Parathyroid adenoma (tissue), 2 donors: ENCODE data around the gene SHC1.

ENCODE experiments used
- H2AFZ ChIP-seq: fragments of 300-600 bp; sonication (generic); one replicate; pipeline ENCODE4 v1.7.0; 2017; ENCODE audit warnings: antibody characterized with exemption, mild to moderate bottlenecking
- H3K27ac ChIP-seq: fragments of 300-600 bp; sonication (generic); one replicate; pipeline ENCODE4 v1.7.0; 2017
- H3K27me3 ChIP-seq: fragments of 300-600 bp; sonication (generic); one replicate; pipeline ENCODE4 v1.7.0; 2017; ENCODE audit warnings: low read length; ENCODE audit not compliant: control insufficient read depth, insufficient read depth
- H3K36me3 ChIP-seq: fragments of 300-600 bp; sonication (generic); one replicate; pipeline ENCODE4 v1.7.0; 2017; ENCODE audit warnings: low read length; ENCODE audit not compliant: control insufficient read depth, insufficient read depth
- H3K4me1 ChIP-seq: fragments of 300-600 bp; sonication (generic); one replicate; pipeline ENCODE4 v1.7.0; 2017; ENCODE audit warnings: control low read depth
- H3K4me2 ChIP-seq: fragments of 300-600 bp; sonication (generic); one replicate; pipeline ENCODE4 v1.7.0; 2017; ENCODE audit warnings: low read length
- H3K4me3 ChIP-seq: fragments of 300-600 bp; sonication (generic); one replicate; pipeline ENCODE4 v1.7.0; 2017; ENCODE audit warnings: low read depth, low read length
- H3K79me2 ChIP-seq: fragments of 300-600 bp; sonication (generic); one replicate; pipeline ENCODE4 v1.7.0; 2017; ENCODE audit warnings: control low read depth
- H3K9ac ChIP-seq: fragments of 300-600 bp; sonication (generic); one replicate; pipeline ENCODE4 v1.7.0; 2017; ENCODE audit warnings: mild to moderate bottlenecking
- H3K9me3 ChIP-seq: fragments of 300-600 bp; sonication (generic); one replicate; pipeline ENCODE4 v1.7.0; 2017; ENCODE audit warnings: low read length; ENCODE audit not compliant: control insufficient read depth
- TF ChIP-seq, protein P1 (sequence below): fragments of 300-600 bp; sonication (generic); IDR thresholded peaks from one replicate; pipeline ENCODE4 v1.7.0; 2017; ENCODE audit warnings: antibody characterized with exemption, mild to moderate bottlenecking
- donor health status: primary hyperparathyroidism.

Gene SHC1

GRCh38 chr1:155011004-155011416, 40.5 kb upstream of the SHC1 start:
- H2AFZ ChIP-seq: no peak overlapping the region
- H3K4me1 ChIP-seq: peaks cover 15% of the 10 kb centered on the region
- H3K27me3 ChIP-seq: no peaks in the 10 kb centered on the region
- no peaks in the 10 kb centered on the region for H3K9me3 ChIP-seq
- no peak overlapping the region for H3K4me2 ChIP-seq
- peak overlapping the region; percentile 69 for H3K27ac ChIP-seq
- TF ChIP-seq, protein P1, sequence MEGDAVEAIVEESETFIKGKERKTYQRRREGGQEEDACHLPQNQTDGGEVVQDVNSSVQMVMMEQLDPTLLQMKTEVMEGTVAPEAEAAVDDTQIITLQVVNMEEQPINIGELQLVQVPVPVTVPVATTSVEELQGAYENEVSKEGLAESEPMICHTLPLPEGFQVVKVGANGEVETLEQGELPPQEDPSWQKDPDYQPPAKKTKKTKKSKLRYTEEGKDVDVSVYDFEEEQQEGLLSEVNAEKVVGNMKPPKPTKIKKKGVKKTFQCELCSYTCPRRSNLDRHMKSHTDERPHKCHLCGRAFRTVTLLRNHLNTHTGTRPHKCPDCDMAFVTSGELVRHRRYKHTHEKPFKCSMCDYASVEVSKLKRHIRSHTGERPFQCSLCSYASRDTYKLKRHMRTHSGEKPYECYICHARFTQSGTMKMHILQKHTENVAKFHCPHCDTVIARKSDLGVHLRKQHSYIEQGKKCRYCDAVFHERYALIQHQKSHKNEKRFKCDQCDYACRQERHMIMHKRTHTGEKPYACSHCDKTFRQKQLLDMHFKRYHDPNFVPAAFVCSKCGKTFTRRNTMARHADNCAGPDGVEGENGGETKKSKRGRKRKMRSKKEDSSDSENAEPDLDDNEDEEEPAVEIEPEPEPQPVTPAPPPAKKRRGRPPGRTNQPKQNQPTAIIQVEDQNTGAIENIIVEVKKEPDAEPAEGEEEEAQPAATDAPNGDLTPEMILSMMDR: no peak
- no peaks in the 10 kb centered on the region for H3K36me3 ChIP-seq
- H3K79me2 ChIP-seq: peaks cover 5% of the 10 kb centered on the region
- no peak overlapping the region for H3K9ac ChIP-seq
- no peak overlapping the region for H3K4me3 ChIP-seq

DNA sequence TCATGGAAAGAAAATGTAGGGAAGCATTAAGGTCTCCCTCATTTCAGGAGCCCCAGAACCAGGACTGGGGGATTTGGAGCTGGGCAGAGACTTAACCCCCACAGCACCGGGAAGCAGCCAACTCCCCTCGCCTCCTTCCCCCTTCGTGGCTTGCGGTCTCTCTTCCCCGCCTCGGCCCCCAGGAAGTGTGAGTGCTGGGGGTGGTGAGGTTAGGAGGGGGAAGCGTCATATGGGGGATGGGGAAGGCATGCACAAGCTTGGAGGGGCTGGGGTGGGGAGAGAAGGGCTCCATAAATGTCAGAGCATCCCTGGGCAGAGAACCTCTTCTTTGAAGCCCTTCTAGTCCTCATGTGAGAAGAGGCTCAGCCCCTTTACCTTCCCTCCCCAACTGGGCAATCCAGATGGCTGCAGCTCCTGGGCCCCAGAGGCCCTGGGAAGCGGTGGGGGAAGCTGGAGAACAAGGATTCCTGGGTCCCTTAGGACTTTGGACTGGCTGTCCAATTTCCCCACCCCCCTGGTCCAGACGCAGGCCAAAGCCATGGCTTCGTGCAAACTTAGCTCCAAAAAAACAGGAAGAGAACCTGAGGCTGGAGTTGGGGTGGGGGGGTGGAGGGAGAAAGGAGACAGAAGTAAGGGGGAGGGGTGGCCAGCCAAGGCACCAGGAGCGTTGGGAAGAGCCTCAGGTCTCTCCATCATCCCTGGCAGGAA, 39.8 kb upstream of the SHC1 start:
- TF ChIP-seq, protein P1: no peak
- peaks cover 15% of the 10 kb centered on the region for H3K4me1 ChIP-seq
- H3K9ac ChIP-seq: no peak overlapping the region
- H3K27ac ChIP-seq: no peak overlapping the region
- H3K27me3 ChIP-seq: no peaks in the 10 kb centered on the region
- no peak overlapping the region for H3K4me3 ChIP-seq
- peaks cover 5% of the 10 kb centered on the region for H3K79me2 ChIP-seq
- H3K36me3 ChIP-seq: no peaks in the 10 kb centered on the region
- H3K4me2 ChIP-seq: no peak overlapping the region
- no peak overlapping the region for H2AFZ ChIP-seq
- no peaks in the 10 kb centered on the region for H3K9me3 ChIP-seq

DNA sequence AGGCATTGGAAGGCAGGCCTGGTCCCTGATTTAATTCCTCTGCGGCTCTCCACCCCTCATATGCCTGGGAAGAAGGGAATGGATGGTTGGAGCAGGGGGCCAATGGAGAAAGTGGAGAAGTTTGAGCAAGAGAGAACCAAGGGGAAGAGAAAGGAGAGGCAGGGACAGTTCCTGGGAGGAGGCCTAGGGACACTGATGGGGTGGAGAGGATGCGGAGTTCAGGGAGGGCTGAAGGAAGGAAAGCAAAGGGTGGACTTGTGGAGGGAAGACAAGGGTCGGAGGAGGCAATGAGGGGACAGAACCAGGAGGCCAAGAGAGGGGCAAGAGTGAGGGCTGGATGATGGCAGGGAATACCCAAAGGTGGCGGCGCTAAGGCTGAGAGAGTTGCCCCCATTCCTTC, 39.2 kb upstream of the SHC1 start:
- Histone ChIP-seq H3K9ac (no peak overlapping the region), H3K27ac (no peak overlapping the region), H2AFZ (no peak overlapping the region), H3K4me3 (no peak overlapping the region), H3K27me3 (no peaks in the 10 kb centered on the region), H3K79me2 (peaks cover 5% of the 10 kb centered on the region), H3K4me1 (peaks cover 17% of the 10 kb centered on the region), H3K4me2 (no peak overlapping the region), H3K36me3 (no peaks in the 10 kb centered on the region), H3K9me3 (no peaks in the 10 kb centered on the region)
- TF ChIP-seq, protein P1: no peak

GRCh38 chr1:155009221-155009711, 38.7 kb upstream of the SHC1 start:
- Histone ChIP-seq H3K27ac (no peak overlapping the region), H3K4me3 (no peak overlapping the region), H3K9ac (no peak overlapping the region), H3K27me3 (no peaks in the 10 kb centered on the region), H3K4me2 (no peak overlapping the region), H2AFZ (no peak overlapping the region), H3K36me3 (no peaks in the 10 kb centered on the region), H3K4me1 (peaks cover 20% of the 10 kb centered on the region), H3K79me2 (peaks cover 6% of the 10 kb centered on the region), H3K9me3 (no peaks in the 10 kb centered on the region)
- TF ChIP-seq, protein P1: no peak
